ENCODE data around the gene HDAC1. TPM values are rescaled to one million over a fixed set of nuclear protein-coding genes. Genes with fewer than 3 reads are reported as not detected.

HDAC1 gene
- total and polyA plus RNA-seq, 10 of the 15 experiments (the other 5 are each of a cell fraction or from before 2014, with no cell fraction given) = 147 to 331 (median 168) TPM

- intact Hi-C loops (cut with micrococcal nuclease; ENCODE audit: unreplicated experiment) (no loop called here), in situ Hi-C loops (cut with MboI) (no loop called here)
- no TSS peak for BruUV-seq (replicated peaks)
- Histone ChIP-seq H4K20me1 (ENCODE audit: control insufficient read depth, insufficient read depth) (no peaks in the 10 kb centered on the region), H3K4me2 (ENCODE audit: control insufficient read depth, insufficient read depth) (peak within 1 kb of the TSS; percentile 32), H3K9ac (ENCODE audit: control insufficient read depth, insufficient read depth, low read length) (no peak within 1 kb of the TSS), H3K79me2 (ENCODE audit: control insufficient read depth, insufficient read depth, low read length) (peaks cover 12% of the 10 kb centered on the region), H3K27me3 (replicated peaks in 1 of 2; ENCODE audit: control insufficient read depth in 2 of 2, insufficient read depth in 2 of 2, low read length in 1 of 2) (no peaks in the 10 kb centered on the region), H3K9me3 (replicated peaks; ENCODE audit: control insufficient read depth, insufficient read depth, low read length) (no peaks in the 10 kb centered on the region), H2AFZ (ENCODE audit: control insufficient read depth, low read depth, low read length) (peak within 1 kb of the TSS; percentile 78), H3K36me3 (ENCODE audit: control insufficient read depth in 2 of 2, insufficient read depth in 2 of 2, low read length in 1 of 2) (no peaks in the 10 kb centered on the region), H3K4me3 (no peak within 1 kb of the TSS), H3K4me1 (ENCODE audit: control insufficient read depth, insufficient read depth, low read length) (peaks cover 48% of the 10 kb centered on the region), H3K27ac (ENCODE audit: control insufficient read depth, insufficient read depth) (no peak within 1 kb of the TSS; the same call in none of the 2 replicates)
- ChIA-PET CTCF (interaction anchor here (2.9 to 9.6 kb wide), 8 partner anchors 8 to 154 kb away, joined by 14 to 123 read pairs (median 42); partner anchors contain the start of genes EIF3I and TMEM234), SMC1A (ENCODE audit: uncharacterized antibody, unreplicated experiment) (interaction anchor here (0.7 to 14.4 kb wide), 5 partner anchors 27 to 155 kb away, joined by 3 to 124 read pairs (median 3); partner anchors contain the start of gene KPNA6), RAD21 (ENCODE audit: unreplicated experiment) (interaction anchor here (2.1 to 4.7 kb wide), 2 partner anchors 31 to 90 kb away, joined by 10 to 30 read pairs; partner anchors contain the start of gene MARCKSL1), POLR2A (interaction anchor here (0.9 kb wide), 1 partner anchor 50 kb away, joined by 3 read pairs; no protein-coding TSS in a partner anchor)
- FAIRE-seq (no peak), ATAC-seq (no peak), DNase-seq (ENCODE audit: low read depth, low spot score) (no peak)
- no peak for TF ChIP-seq CBFB (IDR thresholded peaks at IDR 0.05; ENCODE audit: low read depth)
- WGBS (ENCODE audit: insufficient coverage, insufficient replicate concordance, low lambda C conversion rate, missing lambda C conversion rate) = 67% methylated on average over 3 of the region's 3 CpGs
These were observed 45.0 kb upstream of the HDAC1 start, which contains the start of gene FAM167B for GRCh38 chr1:32246888-32247273. FAM167B (plus strand) TSS chr1:32247222; CDS start chr1:32247422, 200 bp downstream.

GRCh38 chr1:32247452-32247851, 44.4 kb upstream of the HDAC1 start:
- ChIA-PET POLR2A (interaction anchor here (0.7 to 3.1 kb wide), 2 partner anchors 47 to 67 kb away, joined by 3 to 7 read pairs; partner anchors contain the start of genes CCDC28B and TXLNA), CTCF (interaction anchor here (0.6 to 9.6 kb wide), 21 partner anchors 9 to 262 kb away, joined by 3 to 123 read pairs (median 12); partner anchors contain the start of genes EIF3I, HDAC1, MARCKSL1 and TMEM234), SMC1A (ENCODE audit: uncharacterized antibody, unreplicated experiment) (interaction anchor here (0.5 to 14.4 kb wide), 7 partner anchors 26 to 282 kb away, joined by 3 to 124 read pairs (median 4); no protein-coding TSS in a partner anchor), RAD21 (ENCODE audit: unreplicated experiment) (interaction anchor here (1.1 to 4.7 kb wide), 8 partner anchors 25 to 152 kb away, joined by 3 to 45 read pairs (median 8); partner anchors contain the start of genes EIF3I, MARCKSL1 and TMEM234)
- Histone ChIP-seq H3K36me3 (ENCODE audit: control insufficient read depth in 2 of 2, insufficient read depth in 2 of 2, low read length in 1 of 2) (no peaks in the 10 kb centered on the region), H2AFZ (ENCODE audit: control insufficient read depth, low read depth, low read length) (no peak overlapping the region), H3K9ac (ENCODE audit: control insufficient read depth, insufficient read depth, low read length) (no peak overlapping the region), H4K20me1 (ENCODE audit: control insufficient read depth, insufficient read depth) (no peaks in the 10 kb centered on the region), H3K4me3 (no peak overlapping the region), H3K9me3 (replicated peaks; ENCODE audit: control insufficient read depth, insufficient read depth, low read length) (no peaks in the 10 kb centered on the region), H3K4me1 (ENCODE audit: control insufficient read depth, insufficient read depth, low read length) (peaks cover 48% of the 10 kb centered on the region), H3K27ac (ENCODE audit: control insufficient read depth, insufficient read depth) (no peak overlapping the region), H3K27me3 (replicated peaks in 1 of 2; ENCODE audit: control insufficient read depth in 2 of 2, insufficient read depth in 2 of 2, low read length in 1 of 2) (no peaks in the 10 kb centered on the region), H3K4me2 (ENCODE audit: control insufficient read depth, insufficient read depth) (no peak overlapping the region), H3K79me2 (ENCODE audit: control insufficient read depth, insufficient read depth, low read length) (peaks cover 18% of the 10 kb centered on the region)
- BruUV-seq (replicated peaks) = no TSS peak
- 98% methylated on average over 12 of the region's 12 CpGs for WGBS (ENCODE audit: insufficient coverage, insufficient replicate concordance, low lambda C conversion rate, missing lambda C conversion rate)
- no peak for TF ChIP-seq IRF4 (IDR thresholded peaks at IDR 0.05; ENCODE audit: low read depth, low read length)
- no peak for TF ChIP-seq SREBF2 (IDR thresholded peaks at IDR 0.05; ENCODE audit: low read length)
- no peak for TF ChIP-seq MTA2 (IDR thresholded peaks at IDR 0.05; ENCODE audit: low read depth)
- no peak for TF ChIP-seq DPF2 (IDR thresholded peaks at IDR 0.05)
- no peak for TF ChIP-seq MYB (IDR thresholded peaks at IDR 0.05; ENCODE audit: borderline replicate concordance, low read depth, low read length)
- no peak for TF ChIP-seq RCOR1 (conservative IDR thresholded peaks at IDR 0.05; ENCODE audit: low read depth, low read length)
- intact Hi-C loops (cut with micrococcal nuclease; ENCODE audit: unreplicated experiment) = no loop called here
- in situ Hi-C loops (cut with MboI) = no loop called here
- no peak for ATAC-seq
- DNase-seq (ENCODE audit: low read depth, low spot score) = no peak
- FAIRE-seq = no peak

Data from GM12878 (cell line).